GM23338 (cell line): ENCODE data around the gene SYPL2. TPM values are rescaled to one million over a fixed set of nuclear protein-coding genes. Genes with fewer than 3 reads are reported as not detected.

Source experiments
- ATAC-seq: fragments of 200-7000 bp; cut with Tn5 transposase; 3 replicates; pipeline ENCODE4 v1.9.1; 2020
- DNase-seq: peaks from one replicate; pipeline ENCODE4 v3.0.0-alpha.2; 2015; ENCODE audit warnings: low spot score
- H2AFZ ChIP-seq: fragments of 200-600 bp; sonication (generic); 2 replicates; pipeline ENCODE4 v1.8.0; 2016; ENCODE audit warnings: antibody characterized with exemption, mild to moderate bottlenecking, moderate library complexity
- H3F3A ChIP-seq: fragments of 200-600 bp; sonication (generic); replicated peaks from 2 replicates; pipeline ENCODE4 v1.8.0; 2017; ENCODE audit warnings: antibody characterized with exemption, mixed run types, low read depth
- H3K27ac ChIP-seq: fragments of 200-600 bp; sonication (generic); 2 replicates; pipeline ENCODE4 v1.6.1; 2016; ENCODE audit warnings: low read depth
- H3K27me3 ChIP-seq: fragments of 200-600 bp; sonication (generic); 2 replicates; pipeline ENCODE4 v1.8.0; 2016; ENCODE audit warnings: mild to moderate bottlenecking, mixed run types, moderate library complexity; ENCODE audit not compliant: insufficient read depth
- H3K36me3 ChIP-seq: fragments of 200-600 bp; sonication (generic); 2 replicates; pipeline ENCODE4 v1.8.0; 2016; ENCODE audit warnings: mild to moderate bottlenecking; ENCODE audit not compliant: insufficient read depth
- H3K4me1 ChIP-seq: fragments of 200-600 bp; sonication (generic); 2 replicates; pipeline ENCODE4 v1.8.0; 2016; ENCODE audit warnings: mild to moderate bottlenecking, moderate library complexity; ENCODE audit not compliant: insufficient read depth
- H3K4me2 ChIP-seq: fragments of 200-600 bp; sonication (generic); 2 replicates; pipeline ENCODE4 v1.7.1; 2017; ENCODE audit warnings: mixed run types
- H3K4me3 ChIP-seq: fragments of 200-600 bp; sonication (generic); 2 replicates; pipeline ENCODE4 v1.6.1; 2016; ENCODE audit warnings: mixed run types
- H3K79me2 ChIP-seq: fragments of 200-600 bp; sonication (generic); replicated peaks from 2 replicates; pipeline ENCODE4 v1.8.0; 2017; ENCODE audit warnings: mild to moderate bottlenecking; ENCODE audit not compliant: insufficient read depth
- H3K9me2 ChIP-seq: fragments of 200-600 bp; sonication (generic); 2 replicates; pipeline ENCODE4 v1.8.0; 2017; ENCODE audit not compliant: insufficient read depth
- H4K20me1 ChIP-seq: fragments of 200-600 bp; sonication (generic); replicated peaks from 2 replicates; pipeline ENCODE4 v1.8.0; 2017; ENCODE audit warnings: mild to moderate bottlenecking; ENCODE audit not compliant: insufficient read depth
- H3K27ac Mint-ChIP-seq: 2 replicates; pipeline ENCODE4 v1.8.0; 2020; ENCODE audit warnings: inconsistent platforms, mild to moderate bottlenecking, moderate library complexity, mixed read lengths
- H3K27me3 Mint-ChIP-seq: 3 replicates; pipeline ENCODE4 v1.8.0; 2022; ENCODE audit warnings: low read depth, mild to moderate bottlenecking, moderate library complexity, mixed read lengths, inconsistent platforms; ENCODE audit not compliant: insufficient read depth, poor library complexity
- H3K36me3 Mint-ChIP-seq: 3 replicates; pipeline ENCODE4 v1.8.0; 2021; ENCODE audit warnings: low read depth, mild to moderate bottlenecking, inconsistent platforms, moderate library complexity, mixed read lengths
- H3K4me1 Mint-ChIP-seq: 3 replicates; pipeline ENCODE4 v1.8.0; 2020; ENCODE audit warnings: mild to moderate bottlenecking, inconsistent platforms, mixed read lengths
- H3K4me3 Mint-ChIP-seq: 3 replicates; pipeline ENCODE4 v1.8.0; 2021; ENCODE audit warnings: moderate library complexity, mild to moderate bottlenecking, inconsistent platforms, mixed read lengths
- H3K9me3 Mint-ChIP-seq: 3 replicates; pipeline ENCODE4 v1.8.0; 2020; ENCODE audit warnings: moderate library complexity, mild to moderate bottlenecking, inconsistent platforms, mixed read lengths
- CREB1 ChIP-seq: fragments of 250-450 bp; sonication (Bioruptor Pico); IDR thresholded peaks from 2 replicates; pipeline ENCODE4 v1.5.0; 2020; ENCODE audit warnings: low read depth, mild to moderate bottlenecking, moderate library complexity
- EZH2 ChIP-seq: fragments of 200-600 bp; sonication (generic); IDR thresholded peaks from one replicate; pipeline ENCODE4 v1.8.0; 2017; ENCODE audit warnings: antibody characterized with exemption, mild to moderate bottlenecking, low read depth; ENCODE audit not compliant: unreplicated experiment
- EZH2phosphoT487 ChIP-seq: fragments of 200-600 bp; sonication (generic); IDR thresholded peaks from one replicate; pipeline ENCODE4 v1.8.1; 2018; ENCODE audit warnings: antibody characterized with exemption; ENCODE audit not compliant: unreplicated experiment
- JUNB ChIP-seq: IDR thresholded peaks from one replicate; pipeline ENCODE4 v1.6.1; 2016; ENCODE audit warnings: antibody characterized with exemption; ENCODE audit not compliant: unreplicated experiment
- NANOG ChIP-seq: IDR thresholded peaks from 2 replicates; pipeline ENCODE4 v1.6.1; 2016; ENCODE audit warnings: antibody characterized with exemption, borderline replicate concordance
- POLR2AphosphoS5 ChIP-seq: IDR thresholded peaks from 2 replicates; pipeline ENCODE4 v1.6.1; 2016; ENCODE audit warnings: antibody characterized with exemption, low read depth
- STAT1 ChIP-seq: IDR thresholded peaks from one replicate; pipeline ENCODE4 v1.6.1; 2016; ENCODE audit warnings: antibody characterized with exemption; ENCODE audit not compliant: unreplicated experiment
- ZNF114 ChIP-seq: fragments of 250-450 bp; sonication (Bioruptor Pico); IDR thresholded peaks from 2 replicates; pipeline ENCODE4 v1.5.0; 2020; ENCODE audit warnings: mild to moderate bottlenecking, moderate library complexity
- ZNF331 ChIP-seq: fragments of 250-450 bp; sonication (Bioruptor Pico); IDR thresholded peaks from 2 replicates; pipeline ENCODE4 v1.5.0; 2020; ENCODE audit warnings: low read depth, mild to moderate bottlenecking, moderate library complexity
- polyA plus RNA-seq: library from polyadenylated mRNA; unstranded; fragments of >200 nt; fragmentation: Nextera tagmentation; extraction: Ambion mirVana; gene quantifications from 2 replicates; pipeline ENCODE4 v1.2.1, GENCODE V29; 2016
- total RNA-seq: library from RNA; depleted of rRNA; stranded (reverse); fragments of >200 nt; shearing (Covaris generic); gene quantifications from 2 replicates; pipeline ENCODE4 v1.2.3, GENCODE V29; 2014
- TF ChIP-seq, protein P1 (sequence below): IDR thresholded peaks from 2 replicates; pipeline ENCODE4 v1.6.1; 2016; ENCODE audit warnings: antibody characterized with exemption
- TF ChIP-seq, protein P2 (sequence below), 2 experiments: fragments of 200-600 bp in 1 of 2; sonication (generic) in 1 of 2; conservative IDR thresholded peaks; 2 replicates each; pipeline versions ENCODE4 v1.5.1 to v1.6.1; 2016 to 2017; ENCODE audit warnings: antibody characterized with exemption in 2 of 2, low read depth in 2 of 2, mild to moderate bottlenecking in 2 of 2, moderate library complexity in 1 of 2
- TF ChIP-seq, protein P3 (sequence below): fragments of 250-450 bp; sonication (Bioruptor Pico); IDR thresholded peaks from 2 replicates; pipeline ENCODE4 v1.5.0; 2020; ENCODE audit warnings: mild to moderate bottlenecking, moderate library complexity
- TF ChIP-seq, protein P4 (sequence below): IDR thresholded peaks from one replicate; pipeline ENCODE4 v1.6.1; 2018; ENCODE audit warnings: antibody characterized with exemption; ENCODE audit not compliant: unreplicated experiment

Gene SYPL2
- total and polyA plus RNA-seq, 2 experiments from 2014 or later = 0.40 to 0.49 TPM

DNA sequence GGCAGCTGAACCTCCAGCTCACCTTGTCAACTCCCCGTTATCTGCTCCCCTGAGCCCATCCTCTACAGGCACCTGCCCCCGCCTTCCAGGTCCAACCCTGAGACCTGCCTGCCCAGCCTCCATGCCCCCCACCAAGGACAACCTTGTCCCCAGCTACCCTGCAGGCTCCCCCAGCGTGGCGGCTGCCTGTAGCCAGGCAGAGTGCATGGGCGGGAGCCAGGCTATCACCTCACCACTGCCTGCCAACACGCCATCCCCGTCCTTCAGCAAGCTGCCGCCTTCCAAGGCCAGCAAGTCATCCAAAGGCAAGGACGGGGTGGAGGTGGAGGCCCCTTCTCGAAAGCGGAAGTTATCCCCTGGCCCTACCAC is 24.6 kb downstream of the SYPL2 start:
- no peaks in the 10 kb centered on the region for H3K27me3 ChIP-seq
- no peaks in the 10 kb centered on the region; the same call in 1 of the 2 replicates for H3K4me1 ChIP-seq
- H3F3A ChIP-seq = no peaks in the 10 kb centered on the region; the same call in 1 of the 2 replicates
- H3K4me3 ChIP-seq = no peak overlapping the region
- no peaks in the 10 kb centered on the region for H3K36me3 ChIP-seq
- Mint-ChIP-seq H3K9me3 (no peaks in the 10 kb centered on the region), H3K4me1 (peaks cover 6% of the 10 kb centered on the region), H3K4me3 (no peak overlapping the region), H3K27ac (no peak overlapping the region), H3K27me3 (peaks cover 14% of the 10 kb centered on the region), H3K36me3 (peaks cover 22% of the 10 kb centered on the region; the same call in 2 of the 3 replicates)
- H2AFZ ChIP-seq = no peak overlapping the region
- H3K79me2 ChIP-seq = no peaks in the 10 kb centered on the region
- ATAC-seq (no peak), DNase-seq (no peak)
- H3K4me2 ChIP-seq = no peak overlapping the region
- H3K27ac ChIP-seq = no peak overlapping the region
- TF ChIP-seq EZH2phosphoT487 (no peak), CREB1 (CRISPR knock-in tag) (no peak), JUNB (no peak), NANOG (no peak), EZH2 (no peak), STAT1 (no peak), POLR2AphosphoS5 (no peak), ZNF331 (CRISPR knock-in tag) (no peak), ZNF114 (no peak)
- TF ChIP-seq, protein P1, sequence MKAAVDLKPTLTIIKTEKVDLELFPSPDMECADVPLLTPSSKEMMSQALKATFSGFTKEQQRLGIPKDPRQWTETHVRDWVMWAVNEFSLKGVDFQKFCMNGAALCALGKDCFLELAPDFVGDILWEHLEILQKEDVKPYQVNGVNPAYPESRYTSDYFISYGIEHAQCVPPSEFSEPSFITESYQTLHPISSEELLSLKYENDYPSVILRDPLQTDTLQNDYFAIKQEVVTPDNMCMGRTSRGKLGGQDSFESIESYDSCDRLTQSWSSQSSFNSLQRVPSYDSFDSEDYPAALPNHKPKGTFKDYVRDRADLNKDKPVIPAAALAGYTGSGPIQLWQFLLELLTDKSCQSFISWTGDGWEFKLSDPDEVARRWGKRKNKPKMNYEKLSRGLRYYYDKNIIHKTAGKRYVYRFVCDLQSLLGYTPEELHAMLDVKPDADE = no peak
- TF ChIP-seq, protein P2, sequence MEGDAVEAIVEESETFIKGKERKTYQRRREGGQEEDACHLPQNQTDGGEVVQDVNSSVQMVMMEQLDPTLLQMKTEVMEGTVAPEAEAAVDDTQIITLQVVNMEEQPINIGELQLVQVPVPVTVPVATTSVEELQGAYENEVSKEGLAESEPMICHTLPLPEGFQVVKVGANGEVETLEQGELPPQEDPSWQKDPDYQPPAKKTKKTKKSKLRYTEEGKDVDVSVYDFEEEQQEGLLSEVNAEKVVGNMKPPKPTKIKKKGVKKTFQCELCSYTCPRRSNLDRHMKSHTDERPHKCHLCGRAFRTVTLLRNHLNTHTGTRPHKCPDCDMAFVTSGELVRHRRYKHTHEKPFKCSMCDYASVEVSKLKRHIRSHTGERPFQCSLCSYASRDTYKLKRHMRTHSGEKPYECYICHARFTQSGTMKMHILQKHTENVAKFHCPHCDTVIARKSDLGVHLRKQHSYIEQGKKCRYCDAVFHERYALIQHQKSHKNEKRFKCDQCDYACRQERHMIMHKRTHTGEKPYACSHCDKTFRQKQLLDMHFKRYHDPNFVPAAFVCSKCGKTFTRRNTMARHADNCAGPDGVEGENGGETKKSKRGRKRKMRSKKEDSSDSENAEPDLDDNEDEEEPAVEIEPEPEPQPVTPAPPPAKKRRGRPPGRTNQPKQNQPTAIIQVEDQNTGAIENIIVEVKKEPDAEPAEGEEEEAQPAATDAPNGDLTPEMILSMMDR (conservative IDR thresholded peaks at IDR 0.05; ENCODE audit: low read depth in 2 of 2) = no peak
- TF ChIP-seq, protein P3, sequence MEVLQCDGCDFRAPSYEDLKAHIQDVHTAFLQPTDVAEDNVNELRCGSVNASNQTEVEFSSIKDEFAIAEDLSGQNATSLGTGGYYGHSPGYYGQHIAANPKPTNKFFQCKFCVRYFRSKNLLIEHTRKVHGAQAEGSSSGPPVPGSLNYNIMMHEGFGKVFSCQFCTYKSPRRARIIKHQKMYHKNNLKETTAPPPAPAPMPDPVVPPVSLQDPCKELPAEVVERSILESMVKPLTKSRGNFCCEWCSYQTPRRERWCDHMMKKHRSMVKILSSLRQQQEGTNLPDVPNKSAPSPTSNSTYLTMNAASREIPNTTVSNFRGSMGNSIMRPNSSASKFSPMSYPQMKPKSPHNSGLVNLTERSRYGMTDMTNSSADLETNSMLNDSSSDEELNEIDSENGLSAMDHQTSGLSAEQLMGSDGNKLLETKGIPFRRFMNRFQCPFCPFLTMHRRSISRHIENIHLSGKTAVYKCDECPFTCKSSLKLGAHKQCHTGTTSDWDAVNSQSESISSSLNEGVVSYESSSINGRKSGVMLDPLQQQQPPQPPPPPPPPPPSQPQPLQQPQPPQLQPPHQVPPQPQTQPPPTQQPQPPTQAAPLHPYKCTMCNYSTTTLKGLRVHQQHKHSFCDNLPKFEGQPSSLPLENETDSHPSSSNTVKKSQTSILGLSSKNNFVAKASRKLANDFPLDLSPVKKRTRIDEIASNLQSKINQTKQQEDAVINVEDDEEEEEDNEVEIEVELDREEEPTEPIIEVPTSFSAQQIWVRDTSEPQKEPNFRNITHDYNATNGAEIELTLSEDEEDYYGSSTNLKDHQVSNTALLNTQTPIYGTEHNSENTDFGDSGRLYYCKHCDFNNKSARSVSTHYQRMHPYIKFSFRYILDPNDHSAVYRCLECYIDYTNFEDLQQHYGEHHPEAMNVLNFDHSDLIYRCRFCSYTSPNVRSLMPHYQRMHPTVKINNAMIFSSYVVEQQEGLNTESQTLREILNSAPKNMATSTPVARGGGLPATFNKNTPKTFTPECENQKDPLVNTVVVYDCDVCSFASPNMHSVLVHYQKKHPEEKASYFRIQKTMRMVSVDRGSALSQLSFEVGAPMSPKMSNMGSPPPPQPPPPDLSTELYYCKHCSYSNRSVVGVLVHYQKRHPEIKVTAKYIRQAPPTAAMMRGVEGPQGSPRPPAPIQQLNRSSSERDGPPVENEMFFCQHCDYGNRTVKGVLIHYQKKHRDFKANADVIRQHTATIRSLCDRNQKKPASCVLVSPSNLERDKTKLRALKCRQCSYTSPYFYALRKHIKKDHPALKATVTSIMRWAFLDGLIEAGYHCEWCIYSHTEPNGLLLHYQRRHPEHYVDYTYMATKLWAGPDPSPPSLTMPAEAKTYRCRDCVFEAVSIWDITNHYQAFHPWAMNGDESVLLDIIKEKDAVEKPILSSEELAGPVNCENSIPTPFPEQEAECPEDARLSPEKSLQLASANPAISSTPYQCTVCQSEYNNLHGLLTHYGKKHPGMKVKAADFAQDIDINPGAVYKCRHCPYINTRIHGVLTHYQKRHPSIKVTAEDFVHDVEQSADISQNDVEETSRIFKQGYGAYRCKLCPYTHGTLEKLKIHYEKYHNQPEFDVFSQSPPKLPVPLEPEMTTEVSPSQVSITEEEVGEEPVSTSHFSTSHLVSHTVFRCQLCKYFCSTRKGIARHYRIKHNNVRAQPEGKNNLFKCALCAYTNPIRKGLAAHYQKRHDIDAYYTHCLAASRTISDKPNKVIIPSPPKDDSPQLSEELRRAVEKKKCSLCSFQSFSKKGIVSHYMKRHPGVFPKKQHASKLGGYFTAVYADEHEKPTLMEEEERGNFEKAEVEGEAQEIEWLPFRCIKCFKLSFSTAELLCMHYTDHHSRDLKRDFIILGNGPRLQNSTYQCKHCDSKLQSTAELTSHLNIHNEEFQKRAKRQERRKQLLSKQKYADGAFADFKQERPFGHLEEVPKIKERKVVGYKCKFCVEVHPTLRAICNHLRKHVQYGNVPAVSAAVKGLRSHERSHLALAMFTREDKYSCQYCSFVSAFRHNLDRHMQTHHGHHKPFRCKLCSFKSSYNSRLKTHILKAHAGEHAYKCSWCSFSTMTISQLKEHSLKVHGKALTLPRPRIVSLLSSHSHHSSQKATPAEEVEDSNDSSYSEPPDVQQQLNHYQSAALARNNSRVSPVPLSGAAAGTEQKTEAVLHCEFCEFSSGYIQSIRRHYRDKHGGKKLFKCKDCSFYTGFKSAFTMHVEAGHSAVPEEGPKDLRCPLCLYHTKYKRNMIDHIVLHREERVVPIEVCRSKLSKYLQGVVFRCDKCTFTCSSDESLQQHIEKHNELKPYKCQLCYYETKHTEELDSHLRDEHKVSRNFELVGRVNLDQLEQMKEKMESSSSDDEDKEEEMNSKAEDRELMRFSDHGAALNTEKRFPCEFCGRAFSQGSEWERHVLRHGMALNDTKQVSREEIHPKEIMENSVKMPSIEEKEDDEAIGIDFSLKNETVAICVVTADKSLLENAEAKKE (CRISPR knock-in tag) = no peak
- TF ChIP-seq, protein P4, sequence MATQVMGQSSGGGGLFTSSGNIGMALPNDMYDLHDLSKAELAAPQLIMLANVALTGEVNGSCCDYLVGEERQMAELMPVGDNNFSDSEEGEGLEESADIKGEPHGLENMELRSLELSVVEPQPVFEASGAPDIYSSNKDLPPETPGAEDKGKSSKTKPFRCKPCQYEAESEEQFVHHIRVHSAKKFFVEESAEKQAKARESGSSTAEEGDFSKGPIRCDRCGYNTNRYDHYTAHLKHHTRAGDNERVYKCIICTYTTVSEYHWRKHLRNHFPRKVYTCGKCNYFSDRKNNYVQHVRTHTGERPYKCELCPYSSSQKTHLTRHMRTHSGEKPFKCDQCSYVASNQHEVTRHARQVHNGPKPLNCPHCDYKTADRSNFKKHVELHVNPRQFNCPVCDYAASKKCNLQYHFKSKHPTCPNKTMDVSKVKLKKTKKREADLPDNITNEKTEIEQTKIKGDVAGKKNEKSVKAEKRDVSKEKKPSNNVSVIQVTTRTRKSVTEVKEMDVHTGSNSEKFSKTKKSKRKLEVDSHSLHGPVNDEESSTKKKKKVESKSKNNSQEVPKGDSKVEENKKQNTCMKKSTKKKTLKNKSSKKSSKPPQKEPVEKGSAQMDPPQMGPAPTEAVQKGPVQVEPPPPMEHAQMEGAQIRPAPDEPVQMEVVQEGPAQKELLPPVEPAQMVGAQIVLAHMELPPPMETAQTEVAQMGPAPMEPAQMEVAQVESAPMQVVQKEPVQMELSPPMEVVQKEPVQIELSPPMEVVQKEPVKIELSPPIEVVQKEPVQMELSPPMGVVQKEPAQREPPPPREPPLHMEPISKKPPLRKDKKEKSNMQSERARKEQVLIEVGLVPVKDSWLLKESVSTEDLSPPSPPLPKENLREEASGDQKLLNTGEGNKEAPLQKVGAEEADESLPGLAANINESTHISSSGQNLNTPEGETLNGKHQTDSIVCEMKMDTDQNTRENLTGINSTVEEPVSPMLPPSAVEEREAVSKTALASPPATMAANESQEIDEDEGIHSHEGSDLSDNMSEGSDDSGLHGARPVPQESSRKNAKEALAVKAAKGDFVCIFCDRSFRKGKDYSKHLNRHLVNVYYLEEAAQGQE = no peak
- no peaks in the 10 kb centered on the region for H4K20me1 ChIP-seq
- no peaks in the 10 kb centered on the region for H3K9me2 ChIP-seq
